ENCODE data around the gene IDH3G. TPM values are rescaled to one million over a fixed set of nuclear protein-coding genes. Genes with fewer than 3 reads are reported as not detected.

Gene IDH3G
- total RNA-seq, 6 donors from 2014 or later: 43.5 to 98.5 (median 57.4) TPM

DNA sequence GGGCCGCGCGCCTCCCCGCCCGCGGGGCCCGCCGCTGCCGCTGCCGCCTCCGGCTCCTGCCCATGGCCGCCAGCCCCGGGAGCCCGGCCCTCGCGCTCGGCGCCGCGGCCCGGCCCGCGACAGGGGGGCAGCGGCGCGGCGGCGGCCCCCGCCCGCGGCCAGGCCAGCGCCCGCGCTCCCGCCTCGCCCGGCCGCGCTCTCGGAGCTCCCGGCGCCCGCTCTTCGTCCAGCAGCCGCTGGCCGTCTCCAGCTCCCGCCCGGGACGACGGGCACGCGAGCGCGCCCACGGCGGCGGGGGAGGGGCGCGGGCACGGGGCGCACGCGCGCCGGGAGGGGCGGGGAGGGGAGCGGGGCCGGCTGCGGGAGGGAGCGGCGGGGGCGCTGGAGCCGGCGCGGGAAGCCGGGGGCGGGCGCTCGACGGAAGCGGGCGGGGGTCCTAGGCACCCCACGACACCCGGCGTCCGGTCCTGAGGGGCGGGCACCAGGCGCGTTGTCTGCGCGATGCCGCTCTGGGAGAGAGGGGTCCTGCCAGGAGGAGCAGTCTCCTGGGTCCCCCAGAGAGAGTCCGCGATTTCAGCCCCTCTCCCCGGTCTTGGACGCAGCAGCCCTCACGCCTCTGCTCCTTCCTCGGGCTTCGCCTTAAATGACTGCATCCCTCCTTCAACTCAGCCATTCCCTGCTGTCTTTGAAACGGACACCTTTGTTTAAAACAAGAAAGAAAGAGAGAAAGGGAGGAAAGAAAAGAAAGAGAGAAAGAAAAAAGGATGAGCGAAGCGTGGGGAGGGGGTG is 36.7 kb upstream of the IDH3G start:
- WGBS, 2 donors: 16 to 34% methylated on average over 9 to 38 of the region's 102 CpGs
- Histone ChIP-seq H3K4me3 (peak overlapping the region in 3 of 4 donors; percentile 33 to 48 (median 42)), H3K27me3 (peaks cover 0 to 16% (median 4%) of the 10 kb centered on the region in 4 donors), H3K27ac (no peak overlapping the region), H3K36me3 (no peaks in the 10 kb centered on the region), H3K9me3 (no peaks in the 10 kb centered on the region), H3K4me1 (peaks cover 8 to 21% (median 12%) of the 10 kb centered on the region in 4 donors)
- ATAC-seq (ENCODE audit: low FRiP score in 2 of 2) (no peak), DNase-seq (peak in 1 of 2 donors; percentile 58)
- TF ChIP-seq EP300 (IDR thresholded peaks at IDR 0.05) (no peak), CTCF (IDR thresholded peaks at IDR 0.05) (no peak), POLR2AphosphoS5 (IDR thresholded peaks at IDR 0.05) (no peak), POLR2A (IDR thresholded peaks at IDR 0.05) (no peak)

GRCh38 chrX:153829799-153830639 is 35.8 kb upstream of the IDH3G start, which contains the start of gene PDZD4:
Gene PDZD4, minus strand, starts transcription at chrX:153830544. Its CDS starts 246 bp downstream, at chrX:153830298.
- H3K9me3 ChIP-seq: no peaks in the 10 kb centered on the region
- no peak within 1 kb of the TSS for H3K27ac ChIP-seq
- 3 to 33% methylated on average over 8 to 56 of the region's 97 CpGs for WGBS, 2 donors
- H3K27me3 ChIP-seq: peaks cover 0 to 16% (median 4%) of the 10 kb centered on the region in 4 donors
- peak in 1 of 2 donors; percentile 70 for DNase-seq
- H3K36me3 ChIP-seq: no peaks in the 10 kb centered on the region
- peak within 1 kb of the TSS in 3 of 4 donors; percentile 33 to 48 (median 42) for H3K4me3 ChIP-seq
- peaks cover 8 to 21% (median 12%) of the 10 kb centered on the region in 4 donors for H3K4me1 ChIP-seq
- ATAC-seq (ENCODE audit: low FRiP score in 2 of 2): no peak
- no peak for TF ChIP-seq POLR2AphosphoS5 (IDR thresholded peaks at IDR 0.05)
- no peak for TF ChIP-seq CTCF (IDR thresholded peaks at IDR 0.05)

DNA sequence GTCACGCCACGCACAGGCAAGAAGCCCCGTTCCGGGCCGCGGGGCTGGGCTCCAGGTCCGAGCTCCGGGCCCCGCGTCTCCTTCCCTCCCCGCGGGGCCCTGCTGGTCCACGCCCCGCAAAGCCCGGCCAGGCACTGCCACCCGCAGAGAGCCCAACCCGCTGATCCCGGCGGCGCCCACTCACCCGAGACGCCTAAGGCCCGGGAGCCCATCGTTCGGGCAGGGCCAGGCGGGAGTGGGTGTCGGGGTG is 35.3 kb upstream of the IDH3G start:
- no peaks in the 10 kb centered on the region for H3K9me3 ChIP-seq
- DNase-seq (peak in 1 of 2 donors; percentile 56), ATAC-seq (ENCODE audit: low FRiP score in 2 of 2) (peak in 1 of 2 donors; percentile 19)
- peak overlapping the region in 3 of 4 donors; percentile 33 to 48 (median 42) for H3K4me3 ChIP-seq
- no peak overlapping the region for H3K27ac ChIP-seq
- TF ChIP-seq POLR2AphosphoS5 (IDR thresholded peaks at IDR 0.05) (no peak), EP300 (IDR thresholded peaks at IDR 0.05) (no peak), POLR2A (IDR thresholded peaks at IDR 0.05) (no peak), CTCF (IDR thresholded peaks at IDR 0.05) (no peak)
- 24% methylated on average over 10 of the region's 27 CpGs; no CpG with 5 or more reads in 1 of the 2 donors for WGBS, 2 donors
- H3K27me3 ChIP-seq: peaks cover 0 to 16% (median 4%) of the 10 kb centered on the region in 4 donors
- no peaks in the 10 kb centered on the region for H3K36me3 ChIP-seq
- peaks cover 8 to 21% (median 12%) of the 10 kb centered on the region in 4 donors for H3K4me1 ChIP-seq

GRCh38 chrX:153828723-153829548 is 34.8 kb upstream of the IDH3G start:
- Histone ChIP-seq H3K9me3 (no peaks in the 10 kb centered on the region), H3K4me3 (peak overlapping the region in 3 of 4 donors; percentile 33 to 48 (median 42)), H3K27me3 (peaks cover 0 to 16% (median 4%) of the 10 kb centered on the region in 4 donors), H3K27ac (no peak overlapping the region), H3K4me1 (peaks cover 8 to 21% (median 12%) of the 10 kb centered on the region in 4 donors), H3K36me3 (no peaks in the 10 kb centered on the region)
- DNase-seq (peak in 1 of 2 donors; percentile 34), ATAC-seq (ENCODE audit: low FRiP score in 2 of 2) (no peak)
- 31 to 38% methylated on average over 12 to 43 of the region's 50 CpGs for WGBS, 2 donors
- TF ChIP-seq POLR2A (IDR thresholded peaks at IDR 0.05): no peak
- no peak for TF ChIP-seq POLR2AphosphoS5 (IDR thresholded peaks at IDR 0.05)

Data from upper lobe of left lung (tissue), 6 donors.